Measurements from ENCODE around the gene FAM25G. TPM values are rescaled to one million over a fixed set of nuclear protein-coding genes. Genes with fewer than 3 reads are reported as not detected.
"Not testable (repeated sequence)": the region's sequence is repeated elsewhere in the genome, so short reads cannot be mapped to it uniquely, and the experiment has no call there.

The FAM25G gene
- total RNA-seq, 1 donor: not detected

DNA sequence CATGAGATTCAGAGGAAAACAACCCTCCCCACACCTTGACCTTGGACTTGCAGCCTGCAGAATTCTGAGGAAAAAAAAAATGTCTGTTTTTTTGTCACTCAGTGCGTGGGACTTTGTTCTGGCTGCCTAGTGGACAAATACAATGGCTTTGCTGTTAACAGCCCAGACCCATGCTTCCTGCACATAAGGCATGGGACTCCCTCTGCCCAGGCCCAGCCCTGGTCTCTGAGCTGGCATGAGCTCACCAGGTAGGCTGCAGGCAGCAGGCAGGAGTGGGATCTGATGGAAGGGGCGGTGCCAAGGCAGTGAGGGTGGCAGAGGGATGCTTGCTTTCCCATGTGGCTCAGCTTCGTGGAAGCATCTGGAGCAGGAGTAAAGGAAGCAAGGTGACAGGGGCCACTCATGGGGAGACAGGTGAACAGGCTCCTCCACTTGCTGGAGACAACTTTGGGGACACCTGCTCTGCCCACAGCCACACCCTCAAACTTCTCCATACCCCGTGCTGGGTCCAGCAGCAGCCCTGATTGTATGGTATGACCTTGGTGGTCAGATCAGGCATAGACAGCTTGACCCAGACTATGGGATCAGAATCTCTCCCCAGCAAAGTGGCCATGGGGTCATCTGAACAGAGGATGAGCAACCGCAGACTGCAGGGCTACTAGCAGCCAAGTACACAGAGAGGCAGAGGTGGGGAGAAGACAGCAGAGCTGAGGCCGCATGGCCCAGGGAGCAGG is 34.5 kb downstream of the FAM25G start:
- TF ChIP-seq CTCF (IDR thresholded peaks at IDR 0.05; ENCODE audit: insufficient read depth, low read depth, low read length): no peak
- DNase-seq (ENCODE audit: low read depth): no peak

GRCh38 chr10:47456079-47456785 is 35.3 kb downstream of the FAM25G start:
- DNase-seq (ENCODE audit: low read depth): no peak
- H3K4me3 ChIP-seq (ENCODE audit: low read depth, low read length): no peak overlapping the region
- TF ChIP-seq CTCF (IDR thresholded peaks at IDR 0.05; ENCODE audit: insufficient read depth, low read depth, low read length): no peak

More for the DNA sequence above, 34.5 kb downstream of the FAM25G start:
- no peak overlapping the region for H3K4me3 ChIP-seq (ENCODE audit: low read depth, low read length)

DNA sequence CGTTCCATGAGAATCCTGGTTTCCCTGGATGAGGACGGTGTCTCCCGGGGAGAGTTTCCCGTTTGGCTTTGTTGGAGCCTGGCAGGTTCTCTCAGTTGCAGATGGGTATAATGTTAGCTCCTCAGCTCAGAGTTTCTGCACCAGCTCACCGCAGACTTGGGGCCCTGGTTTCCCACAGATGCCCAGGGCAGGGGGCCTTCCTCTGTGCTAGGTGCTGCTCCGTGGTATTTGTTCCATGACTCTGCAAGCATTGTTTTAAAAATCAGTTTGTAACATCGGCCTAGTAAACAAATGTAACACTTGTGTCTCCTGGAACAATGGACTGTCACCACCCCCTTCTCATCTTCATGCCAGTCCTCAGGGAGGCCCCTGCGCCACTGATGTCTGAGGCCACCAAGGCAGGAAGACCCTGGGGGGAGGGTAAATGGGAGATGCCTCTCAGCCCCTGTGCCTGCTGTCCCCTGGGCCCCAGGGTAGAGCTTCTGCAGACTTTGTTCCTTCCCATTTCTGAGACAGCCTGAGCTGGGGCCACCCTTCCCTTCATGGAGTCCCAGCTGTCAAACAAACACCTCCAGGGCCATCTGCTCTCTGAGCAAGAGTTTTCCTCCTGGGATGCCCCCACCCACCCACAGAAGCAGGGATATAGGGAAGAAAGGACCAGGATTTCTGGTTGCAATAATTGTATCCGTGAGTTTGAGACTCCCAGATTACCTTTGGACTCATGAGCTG is 36.0 kb downstream of the FAM25G start:
- H3K4me3 ChIP-seq (ENCODE audit: low read depth, low read length); DNase-seq (ENCODE audit: low read depth): not testable (repeated sequence)

DNA sequence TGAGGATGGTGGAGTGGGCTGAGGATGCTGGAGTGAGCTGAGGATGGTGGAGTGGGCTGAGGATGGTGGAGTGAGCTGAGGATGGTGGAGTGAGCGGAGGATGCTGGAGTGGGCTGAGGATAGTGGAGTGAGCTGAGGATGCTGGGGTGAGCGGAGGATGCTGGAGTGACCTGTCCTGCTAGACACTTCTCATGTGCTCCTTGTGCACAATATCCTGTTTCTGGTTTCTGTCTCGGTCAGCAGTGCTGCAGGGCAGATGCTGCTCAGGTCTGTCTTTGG is 36.8 kb downstream of the FAM25G start:
- TF ChIP-seq CTCF (IDR thresholded peaks at IDR 0.05; ENCODE audit: insufficient read depth, low read depth, low read length): no peak
- no peak for DNase-seq (ENCODE audit: low read depth)

GRCh38 chr10:47454008-47454779 is 37.3 kb downstream of the FAM25G start:
- no peak overlapping the region for H3K4me3 ChIP-seq (ENCODE audit: low read depth, low read length)

More for the DNA sequence above, 36.8 kb downstream of the FAM25G start:
- no peak overlapping the region for H3K4me3 ChIP-seq (ENCODE audit: low read depth, low read length)

GRCh38 chr10:47453141-47454007 is 38.1 kb downstream of the FAM25G start:
- no peak overlapping the region for H3K4me3 ChIP-seq (ENCODE audit: low read depth, low read length)
- TF ChIP-seq CTCF (IDR thresholded peaks at IDR 0.05; ENCODE audit: insufficient read depth, low read depth, low read length): no peak
- DNase-seq (ENCODE audit: low read depth): no peak

More at GRCh38 chr10:47454008-47454779, 37.3 kb downstream of the FAM25G start:
- no peak for TF ChIP-seq CTCF (IDR thresholded peaks at IDR 0.05; ENCODE audit: insufficient read depth, low read depth, low read length)
- DNase-seq (ENCODE audit: low read depth): no peak

Measured in fibroblast of villous mesenchyme (primary cell).